HG02763 (cell line): ENCODE results near the gene OR10J4.
"Not testable (repeated sequence)": the region's sequence is repeated elsewhere in the genome, so short reads cannot be mapped to it uniquely, and the experiment has no call there.

Source experiments
- ATAC-seq: cut with Tn5 transposase; IDR thresholded peaks from one replicate; pipeline ENCODE4 v1.9.1; 2021; ENCODE audit warnings: mild to moderate bottlenecking, moderate library complexity; ENCODE audit not compliant: unreplicated experiment

Gene OR10J4

DNA sequence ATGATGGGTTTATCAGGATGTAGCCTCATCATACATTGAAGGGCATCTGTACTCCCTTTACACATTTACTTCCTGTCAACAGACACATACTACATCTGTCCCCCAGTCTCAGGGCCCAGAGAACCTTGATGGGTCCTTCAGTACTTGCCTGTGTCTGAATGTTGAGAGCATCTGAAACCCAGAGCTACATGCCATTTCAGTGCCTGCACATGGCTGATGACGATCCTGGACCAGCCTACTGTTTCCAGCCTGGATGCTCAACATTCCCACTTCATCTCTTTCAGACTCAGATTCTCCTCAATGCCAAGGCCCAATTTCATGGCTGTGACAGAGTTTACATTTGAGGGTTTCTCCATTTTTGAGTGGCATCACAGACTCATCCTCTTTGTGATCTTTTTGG, at the start of gene OR10J4:
TSS of gene OR10J4 (plus strand) at position 301 of the 400 bp plus-strand sequence.
- ATAC-seq, result no peak

DNA sequence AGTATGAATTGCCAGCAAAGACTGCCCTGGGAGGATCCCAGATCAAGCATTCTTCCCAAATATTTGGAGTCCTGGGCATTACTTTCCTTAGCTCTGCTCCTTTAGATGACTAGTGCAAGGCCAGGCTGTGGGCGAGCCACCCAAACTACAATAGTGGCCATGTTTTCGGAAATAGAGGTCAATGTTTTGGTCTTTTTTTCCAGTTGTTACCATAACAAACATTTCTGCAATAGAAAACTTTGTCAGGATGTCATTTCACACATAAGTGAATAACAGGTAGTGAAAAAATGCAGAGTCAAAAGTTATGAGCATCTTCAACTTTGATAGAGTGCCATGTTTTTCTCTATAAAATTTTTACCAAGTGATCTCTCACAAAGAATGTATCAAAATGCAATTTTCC, 25.2 kb upstream of the OR10J4 start:
- ATAC-seq, result no peak

DNA sequence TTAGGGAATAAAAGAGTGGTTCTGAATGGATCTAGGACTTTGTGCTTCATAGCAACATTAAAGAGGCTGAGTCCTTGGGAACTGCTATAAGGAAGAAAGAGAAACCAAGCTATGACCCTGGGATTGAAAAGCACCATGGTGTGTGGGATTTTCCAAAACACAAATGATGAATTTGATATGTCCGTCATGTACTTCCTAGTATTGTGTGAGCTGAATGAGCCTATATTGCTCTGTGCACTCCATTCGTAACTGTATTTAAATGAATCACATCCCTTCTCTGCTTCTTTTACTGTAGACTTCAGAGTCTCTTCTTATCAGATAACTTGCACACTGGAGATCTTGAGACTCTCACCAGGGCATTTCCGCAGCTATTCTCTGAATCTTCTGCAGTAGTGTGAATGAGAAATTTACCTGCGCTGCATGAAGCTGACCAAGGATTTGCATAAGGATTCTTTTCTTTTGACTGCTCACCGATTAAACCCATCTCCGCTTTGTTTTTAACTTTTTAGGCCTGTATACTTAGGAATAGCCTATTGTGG, 23.1 kb upstream of the OR10J4 start:
- no peak for ATAC-seq

- ATAC-seq, result no peak
These were observed 10.2 kb upstream of the OR10J4 start for GRCh38 chr1:159421821-159422220.

DNA sequence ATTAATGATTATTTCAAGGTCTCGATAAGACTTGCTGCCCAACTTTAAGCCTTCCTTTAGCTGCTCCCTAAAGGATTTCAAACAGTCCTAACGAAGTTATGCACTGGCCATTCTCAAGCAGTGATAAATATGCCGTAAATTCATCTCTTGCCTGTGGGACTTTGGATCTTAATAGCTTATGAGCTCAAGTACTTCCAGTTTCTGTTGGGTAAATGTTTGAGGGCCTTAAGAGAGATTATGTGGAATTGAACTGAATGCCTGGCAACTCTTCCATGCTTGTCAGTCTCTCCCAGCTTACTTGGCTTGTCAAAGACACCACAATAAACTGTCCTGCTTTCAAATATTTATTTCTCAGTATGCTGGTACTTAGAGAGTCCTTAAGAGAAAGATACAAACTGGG, 3.5 kb upstream of the OR10J4 start:
- no peak for ATAC-seq

DNA sequence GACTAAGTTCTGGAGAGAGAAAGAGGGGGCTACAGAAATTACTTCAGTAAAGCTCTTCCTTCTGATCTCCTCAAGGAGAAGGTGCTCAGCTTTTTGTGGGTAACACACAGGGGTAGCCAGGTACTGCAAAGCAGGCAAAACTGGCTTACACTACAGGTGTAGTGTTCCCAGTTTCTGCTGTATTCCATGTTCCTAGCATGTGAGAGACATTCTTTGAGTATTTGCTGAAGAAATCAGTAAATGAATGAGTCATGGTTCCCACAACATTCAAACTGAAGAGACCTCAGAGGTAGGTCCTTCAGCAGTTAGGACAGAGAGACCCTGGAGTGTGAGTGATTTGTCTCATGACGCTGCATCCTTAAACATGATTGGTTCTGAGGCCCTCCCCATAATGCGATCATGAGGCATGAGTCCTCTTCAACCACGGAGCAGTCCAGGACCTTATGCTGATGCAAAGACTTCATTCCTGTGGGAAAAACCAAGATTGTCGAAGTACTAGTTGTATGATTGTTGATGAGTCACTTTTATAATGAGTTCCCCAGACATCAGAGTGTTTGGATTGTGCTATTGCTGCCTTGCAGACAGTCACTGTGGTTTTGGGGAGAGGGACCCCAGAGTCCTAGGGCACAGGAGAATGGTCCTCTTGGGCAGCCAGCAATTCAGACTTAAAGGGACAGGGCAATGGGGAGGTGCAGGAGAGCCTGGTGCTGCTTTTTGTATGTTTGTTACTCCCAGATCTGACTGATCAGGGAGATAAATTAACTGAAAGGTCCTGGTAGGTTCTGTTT, 2.7 kb upstream of the OR10J4 start:
- no peak for ATAC-seq

- ATAC-seq, result no peak
These were observed 1.0 kb upstream of the OR10J4 start for GRCh38 chr1:159430985-159431384.

DNA sequence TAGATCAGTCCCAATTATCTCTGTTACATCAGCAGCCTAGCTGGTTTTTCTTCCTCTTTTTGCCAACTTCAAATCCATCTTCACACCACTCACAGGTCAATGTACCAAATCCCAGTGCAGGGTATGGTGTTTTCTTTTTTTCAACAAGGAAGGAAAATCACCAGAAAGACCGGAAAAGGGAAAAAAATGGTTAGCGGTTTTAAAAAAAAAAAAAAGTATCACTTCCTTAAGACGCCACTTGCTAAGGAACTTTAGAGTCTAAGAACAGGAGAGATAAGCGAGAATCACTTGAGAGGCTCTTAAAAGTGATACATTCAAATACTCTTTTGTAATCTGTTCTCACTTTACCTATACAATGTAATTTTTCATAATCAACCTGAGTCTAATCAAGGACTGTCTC, 4.5 kb downstream of the OR10J4 start:
- no peak for ATAC-seq

DNA sequence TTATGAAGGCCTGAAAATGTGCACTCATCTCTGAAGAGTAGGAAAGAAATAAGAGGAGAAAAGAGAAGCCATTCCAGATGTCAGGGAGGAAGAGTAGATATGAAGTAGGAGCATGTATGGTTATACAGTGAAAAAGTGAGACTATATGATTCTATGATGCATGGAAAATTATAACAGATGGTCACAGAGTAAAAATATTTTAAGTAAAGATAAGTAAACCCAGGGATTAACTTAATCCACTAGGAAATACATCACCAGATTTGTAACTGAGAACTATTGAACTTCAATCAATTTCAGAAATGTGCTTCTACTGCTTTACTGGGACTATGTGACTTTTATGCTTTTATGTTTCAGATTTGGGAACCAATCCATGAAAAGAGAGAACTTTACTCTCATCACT, 7.4 kb downstream of the OR10J4 start, which contains the start of gene OR10J1:
TSS of gene OR10J1 (plus strand) at position 301 of the 400 bp plus-strand sequence. CDS start at position 371, 70 bp downstream.
- no peak for ATAC-seq

- ATAC-seq, result no peak
These were observed 9.4 kb downstream of the OR10J4 start for GRCh38 chr1:159441360-159441759.

DNA sequence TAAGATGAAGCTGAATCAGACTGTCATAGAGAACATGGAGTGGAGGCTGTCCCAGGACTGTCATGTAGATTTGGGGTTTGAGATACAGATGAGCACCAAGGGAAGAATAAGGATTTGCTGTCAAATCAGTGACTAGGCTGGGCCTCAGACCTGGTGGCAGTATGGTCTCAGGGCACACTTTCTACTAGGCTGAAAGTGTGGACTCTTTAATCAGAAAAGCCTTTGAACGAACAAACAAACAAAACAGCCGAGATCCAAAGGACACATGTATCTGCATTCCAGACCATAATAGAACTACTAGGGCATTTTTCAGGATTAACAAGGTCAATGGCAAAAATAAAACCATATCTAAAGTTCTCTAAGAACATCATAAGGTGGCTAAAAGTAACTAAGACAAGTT, 10.4 kb downstream of the OR10J4 start:
- no peak for ATAC-seq

- ATAC-seq, result no peak
These were observed 11.2 kb downstream of the OR10J4 start for GRCh38 chr1:159443066-159443750.

GRCh38 chr1:159444511-159444910, 12.5 kb downstream of the OR10J4 start:
- no peak for ATAC-seq

DNA sequence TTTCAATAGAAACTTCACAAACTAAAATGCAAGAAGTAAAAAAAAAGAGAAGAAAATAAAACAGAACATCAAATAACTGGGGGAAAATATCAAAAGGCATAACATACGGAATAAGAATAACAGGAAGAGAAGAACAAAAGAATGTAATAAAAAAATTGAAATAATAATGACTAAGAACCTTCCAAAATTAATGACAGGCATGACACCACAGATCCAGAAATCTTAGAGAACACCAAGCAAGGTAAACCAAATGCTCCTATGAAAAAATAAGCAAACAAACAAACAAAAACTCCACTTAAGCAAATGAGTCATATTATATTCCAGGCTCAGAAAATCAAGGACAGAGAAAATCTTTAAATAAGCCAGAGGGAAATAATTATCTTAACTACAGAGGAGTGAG, 16.2 kb downstream of the OR10J4 start:
- no peak for ATAC-seq

DNA sequence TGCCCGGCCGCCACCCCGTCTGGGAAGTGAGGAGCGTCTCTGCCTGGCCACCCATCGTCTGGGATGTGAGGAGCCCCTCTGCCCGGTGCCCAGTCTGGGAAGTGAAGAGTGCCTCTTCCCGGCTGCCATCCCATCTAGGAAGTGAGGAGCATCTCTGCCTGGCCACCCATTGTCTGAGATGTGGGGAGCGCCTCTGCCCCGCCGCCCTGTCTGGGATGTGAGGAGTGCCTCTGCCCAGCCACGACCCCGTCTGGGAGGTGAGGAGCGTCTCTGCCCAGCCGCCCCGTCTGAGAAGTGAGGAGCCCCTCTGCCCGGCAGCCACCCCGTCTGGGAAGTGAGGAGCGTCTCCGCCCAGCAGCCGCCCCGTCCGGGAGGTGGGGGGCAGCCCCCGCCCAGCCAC, 17.6 kb downstream of the OR10J4 start:
- ATAC-seq, result not testable (repeated sequence)

GRCh38 chr1:159459551-159459950, 27.5 kb downstream of the OR10J4 start:
- ATAC-seq, result no peak

GRCh38 chr1:159465191-159465603, 33.2 kb downstream of the OR10J4 start:
- ATAC-seq, result no peak

DNA sequence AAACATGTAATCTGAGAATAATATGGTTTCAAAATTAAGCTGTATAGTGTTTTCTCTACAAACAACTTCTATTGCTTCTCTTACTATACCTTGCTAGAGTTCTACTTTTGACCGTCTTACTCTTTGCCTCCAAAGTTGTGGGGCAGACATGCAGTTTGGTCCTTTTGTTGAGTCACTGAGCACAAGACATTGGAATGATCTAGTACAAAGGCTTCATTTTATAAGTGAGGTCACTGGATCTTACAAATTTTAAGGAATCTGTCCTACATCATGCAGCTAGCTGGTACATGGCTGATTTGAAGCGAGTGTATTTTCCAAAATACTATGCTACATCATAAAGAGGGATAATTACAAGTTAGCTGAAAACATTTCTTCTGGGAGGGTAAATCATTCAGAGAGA, 36.3 kb downstream of the OR10J4 start:
- no peak for ATAC-seq

DNA sequence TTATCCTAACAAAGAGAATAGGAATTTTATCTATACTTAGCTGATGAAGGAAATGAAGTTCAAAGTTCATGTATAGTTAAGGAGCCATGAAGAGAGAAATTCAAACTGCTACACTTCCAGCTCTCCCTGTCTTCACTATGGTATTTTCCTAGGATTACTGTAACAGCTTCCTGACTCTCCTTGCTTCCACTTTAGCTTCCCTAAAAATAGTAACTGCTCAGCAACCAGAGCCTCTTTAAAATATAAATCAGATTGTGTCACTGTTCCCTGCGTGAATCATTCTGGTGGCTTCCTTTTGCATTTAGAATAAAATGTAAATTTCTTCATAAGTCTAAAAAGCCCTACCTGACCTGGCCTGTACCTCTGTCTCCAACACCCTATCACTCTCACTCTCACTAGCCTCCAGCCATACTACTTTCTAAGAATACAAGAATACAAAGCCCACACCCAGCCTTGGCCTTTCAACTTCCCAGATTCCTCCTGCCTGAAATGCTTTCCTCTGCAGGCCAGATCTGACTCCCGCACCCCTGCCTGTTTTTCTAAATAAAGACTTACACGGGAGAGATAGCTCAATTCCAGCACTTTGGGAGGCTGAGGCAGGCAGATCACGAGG, 38.0 kb downstream of the OR10J4 start:
- no peak for ATAC-seq

DNA sequence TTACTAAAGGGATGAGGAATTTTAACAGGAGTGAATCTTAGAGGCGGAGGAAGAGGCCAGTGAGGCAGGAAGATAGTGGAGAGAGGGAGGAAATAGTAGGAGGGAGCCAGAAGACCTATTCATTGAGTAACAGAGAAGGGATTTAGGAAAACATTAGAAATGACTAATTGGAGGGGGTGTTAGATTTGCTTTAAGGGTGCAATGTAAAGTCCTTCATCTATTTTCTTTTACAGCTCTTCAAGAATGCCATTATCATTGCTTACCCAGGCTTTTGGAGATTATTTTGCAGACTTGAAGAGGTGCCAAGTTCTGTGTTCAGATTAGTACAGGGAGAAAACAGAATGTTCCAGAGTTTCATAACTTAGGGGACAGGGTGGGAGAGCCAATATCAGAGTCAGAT, 41.3 kb downstream of the OR10J4 start:
- ATAC-seq, result no peak

DNA sequence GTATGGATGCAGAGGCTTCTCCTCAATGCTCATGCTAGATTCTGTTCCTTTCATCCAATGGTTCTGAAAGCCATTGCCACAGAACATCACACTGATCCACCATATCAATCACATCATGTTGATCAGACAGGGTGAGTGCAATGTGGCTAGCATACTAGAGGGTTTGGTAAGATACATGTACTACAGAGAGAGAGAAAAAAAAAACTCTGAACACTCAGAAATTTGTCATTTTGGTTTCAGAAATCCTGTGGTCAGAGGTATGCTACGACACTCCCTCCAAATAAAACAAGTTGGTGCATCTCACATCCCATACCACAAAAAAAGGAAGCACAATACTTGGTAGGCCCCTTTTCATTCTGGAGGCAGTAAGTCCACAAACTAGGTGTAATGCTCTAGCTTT, 42.9 kb downstream of the OR10J4 start:
- no peak for ATAC-seq
